ENCODE measurements around the gene FRMD4A.
"Not testable (repeated sequence)": the region's sequence is repeated elsewhere in the genome, so short reads cannot be mapped to it uniquely, and the experiment has no call there.

The FRMD4A gene

GRCh38 chr10:13942035-13942434 lies 388.7 kb downstream of the FRMD4A start:
- DNase-seq: no peak

GRCh38 chr10:13939391-13939790 lies 391.3 kb downstream of the FRMD4A start:
- DNase-seq: peak; percentile 84

GRCh38 chr10:13938950-13939349 lies 391.8 kb downstream of the FRMD4A start:
- peak; percentile 54 for DNase-seq

GRCh38 chr10:13936826-13937225 lies 393.9 kb downstream of the FRMD4A start:
- no peak for DNase-seq

GRCh38 chr10:13930120-13930519 lies 400.6 kb downstream of the FRMD4A start:
- DNase-seq: no peak

GRCh38 chr10:13928451-13928850 lies 402.3 kb downstream of the FRMD4A start:
- no peak for DNase-seq

- no peak for DNase-seq
These were observed 404.5 kb downstream of the FRMD4A start for GRCh38 chr10:13925971-13926780.

GRCh38 chr10:13924040-13924725 lies 406.5 kb downstream of the FRMD4A start:
- DNase-seq: peak; percentile 91

GRCh38 chr10:13922586-13922985 lies 408.1 kb downstream of the FRMD4A start:
- peak; percentile 75 for DNase-seq

GRCh38 chr10:13921941-13922340 lies 408.8 kb downstream of the FRMD4A start:
- no peak for DNase-seq

- not testable (repeated sequence) for DNase-seq
These were observed 409.6 kb downstream of the FRMD4A start for GRCh38 chr10:13921131-13921530.

- DNase-seq: no peak
These were observed 410.3 kb downstream of the FRMD4A start for GRCh38 chr10:13920465-13920864.

GRCh38 chr10:13920031-13920430 lies 410.7 kb downstream of the FRMD4A start:
- DNase-seq: peak; percentile 22

- DNase-seq: no peak
These were observed 412.9 kb downstream of the FRMD4A start for GRCh38 chr10:13917791-13918190.

GRCh38 chr10:13916384-13916947 lies 414.3 kb downstream of the FRMD4A start:
- no peak for DNase-seq

GRCh38 chr10:13915710-13916109 lies 415.0 kb downstream of the FRMD4A start:
- no peak for DNase-seq

- DNase-seq: no peak
These were observed 416.8 kb downstream of the FRMD4A start for GRCh38 chr10:13913897-13914296.

GRCh38 chr10:13911821-13912520 lies 418.8 kb downstream of the FRMD4A start:
- no peak for DNase-seq

GRCh38 chr10:13909516-13910258 lies 421.0 kb downstream of the FRMD4A start:
- DNase-seq: no peak

- no peak for DNase-seq
These were observed 422.2 kb downstream of the FRMD4A start for GRCh38 chr10:13908475-13908874.

- DNase-seq: no peak
These were observed 423.2 kb downstream of the FRMD4A start for GRCh38 chr10:13907570-13907969.

- DNase-seq: no peak
These were observed 425.4 kb downstream of the FRMD4A start for GRCh38 chr10:13905281-13905680.

GRCh38 chr10:13904064-13904463 lies 426.7 kb downstream of the FRMD4A start:
- no peak for DNase-seq

Data from fibroblast of skin of right biceps (primary cell).